Neural cell (in vitro differentiated cells): ENCODE data around the gene PTPRN2.

Experiments
- CTCF ChIP-seq: fragments of 450-650 bp; IDR thresholded peaks from 2 replicates; pipeline ENCODE4 v1.5.1; 2014; ENCODE audit warnings: antibody characterized with exemption, mild to moderate bottlenecking, moderate library complexity; ENCODE audit not compliant: poor library complexity, severe bottlenecking
- EP300 ChIP-seq: fragments of 450-650 bp; conservative IDR thresholded peaks from 2 replicates; pipeline ENCODE4 v1.6.1; 2014; ENCODE audit warnings: antibody characterized with exemption, mild to moderate bottlenecking, moderate library complexity; ENCODE audit not compliant: poor library complexity, severe bottlenecking
- EZH2 ChIP-seq: fragments of 200-600, 300-800 bp; shearing (Covaris generic), sonication (generic); IDR thresholded peaks from 2 replicates; pipeline ENCODE4 v1.6.1; 2014; ENCODE audit warnings: antibody characterized with exemption, low read length, borderline replicate concordance, mild to moderate bottlenecking; ENCODE audit not compliant: insufficient read depth, poor library complexity, severe bottlenecking
- MXI1 ChIP-seq: fragments of 450-650 bp; conservative IDR thresholded peaks from 2 replicates; pipeline ENCODE4 v1.6.1; 2014; ENCODE audit warnings: antibody characterized with exemption, mild to moderate bottlenecking; ENCODE audit not compliant: poor library complexity, severe bottlenecking
- POLR2AphosphoS5 ChIP-seq: IDR thresholded peaks from 2 replicates; pipeline ENCODE4 v1.6.1; 2012
- SMC3 ChIP-seq: fragments of 450-650 bp; conservative IDR thresholded peaks from 2 replicates; pipeline ENCODE4 v1.6.1; 2014; ENCODE audit warnings: antibody characterized with exemption, mild to moderate bottlenecking, moderate library complexity; ENCODE audit not compliant: poor library complexity
- TAF1 ChIP-seq: IDR thresholded peaks from 2 replicates; pipeline ENCODE4 v1.6.1; 2012; ENCODE audit warnings: low read depth
- TF ChIP-seq, protein P1 (sequence below): IDR thresholded peaks from 2 replicates; pipeline ENCODE4 v1.6.1; 2012; ENCODE audit warnings: borderline replicate concordance

GRCh38 chr7:158076215-158076614 lies 511.4 kb downstream of the PTPRN2 start:
- TF ChIP-seq MXI1 = no peak
- TF ChIP-seq CTCF = no peak
- TF ChIP-seq EZH2 = no peak
- no peak for TF ChIP-seq POLR2AphosphoS5
- TF ChIP-seq SMC3 = no peak
- TF ChIP-seq, protein P1, sequence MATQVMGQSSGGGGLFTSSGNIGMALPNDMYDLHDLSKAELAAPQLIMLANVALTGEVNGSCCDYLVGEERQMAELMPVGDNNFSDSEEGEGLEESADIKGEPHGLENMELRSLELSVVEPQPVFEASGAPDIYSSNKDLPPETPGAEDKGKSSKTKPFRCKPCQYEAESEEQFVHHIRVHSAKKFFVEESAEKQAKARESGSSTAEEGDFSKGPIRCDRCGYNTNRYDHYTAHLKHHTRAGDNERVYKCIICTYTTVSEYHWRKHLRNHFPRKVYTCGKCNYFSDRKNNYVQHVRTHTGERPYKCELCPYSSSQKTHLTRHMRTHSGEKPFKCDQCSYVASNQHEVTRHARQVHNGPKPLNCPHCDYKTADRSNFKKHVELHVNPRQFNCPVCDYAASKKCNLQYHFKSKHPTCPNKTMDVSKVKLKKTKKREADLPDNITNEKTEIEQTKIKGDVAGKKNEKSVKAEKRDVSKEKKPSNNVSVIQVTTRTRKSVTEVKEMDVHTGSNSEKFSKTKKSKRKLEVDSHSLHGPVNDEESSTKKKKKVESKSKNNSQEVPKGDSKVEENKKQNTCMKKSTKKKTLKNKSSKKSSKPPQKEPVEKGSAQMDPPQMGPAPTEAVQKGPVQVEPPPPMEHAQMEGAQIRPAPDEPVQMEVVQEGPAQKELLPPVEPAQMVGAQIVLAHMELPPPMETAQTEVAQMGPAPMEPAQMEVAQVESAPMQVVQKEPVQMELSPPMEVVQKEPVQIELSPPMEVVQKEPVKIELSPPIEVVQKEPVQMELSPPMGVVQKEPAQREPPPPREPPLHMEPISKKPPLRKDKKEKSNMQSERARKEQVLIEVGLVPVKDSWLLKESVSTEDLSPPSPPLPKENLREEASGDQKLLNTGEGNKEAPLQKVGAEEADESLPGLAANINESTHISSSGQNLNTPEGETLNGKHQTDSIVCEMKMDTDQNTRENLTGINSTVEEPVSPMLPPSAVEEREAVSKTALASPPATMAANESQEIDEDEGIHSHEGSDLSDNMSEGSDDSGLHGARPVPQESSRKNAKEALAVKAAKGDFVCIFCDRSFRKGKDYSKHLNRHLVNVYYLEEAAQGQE = no peak
- no peak for TF ChIP-seq EP300
- no peak for TF ChIP-seq TAF1
